ENCODE results near the gene CTTN. TPM values are rescaled to one million over a fixed set of nuclear protein-coding genes. Genes with fewer than 3 reads are reported as not detected.

CTTN gene
- total and polyA plus RNA-seq, 10 of the 15 experiments (the other 5 are each of a cell fraction or from before 2014, with no cell fraction given), result 1.1 to 37.8 (median 11.8) TPM

DNA sequence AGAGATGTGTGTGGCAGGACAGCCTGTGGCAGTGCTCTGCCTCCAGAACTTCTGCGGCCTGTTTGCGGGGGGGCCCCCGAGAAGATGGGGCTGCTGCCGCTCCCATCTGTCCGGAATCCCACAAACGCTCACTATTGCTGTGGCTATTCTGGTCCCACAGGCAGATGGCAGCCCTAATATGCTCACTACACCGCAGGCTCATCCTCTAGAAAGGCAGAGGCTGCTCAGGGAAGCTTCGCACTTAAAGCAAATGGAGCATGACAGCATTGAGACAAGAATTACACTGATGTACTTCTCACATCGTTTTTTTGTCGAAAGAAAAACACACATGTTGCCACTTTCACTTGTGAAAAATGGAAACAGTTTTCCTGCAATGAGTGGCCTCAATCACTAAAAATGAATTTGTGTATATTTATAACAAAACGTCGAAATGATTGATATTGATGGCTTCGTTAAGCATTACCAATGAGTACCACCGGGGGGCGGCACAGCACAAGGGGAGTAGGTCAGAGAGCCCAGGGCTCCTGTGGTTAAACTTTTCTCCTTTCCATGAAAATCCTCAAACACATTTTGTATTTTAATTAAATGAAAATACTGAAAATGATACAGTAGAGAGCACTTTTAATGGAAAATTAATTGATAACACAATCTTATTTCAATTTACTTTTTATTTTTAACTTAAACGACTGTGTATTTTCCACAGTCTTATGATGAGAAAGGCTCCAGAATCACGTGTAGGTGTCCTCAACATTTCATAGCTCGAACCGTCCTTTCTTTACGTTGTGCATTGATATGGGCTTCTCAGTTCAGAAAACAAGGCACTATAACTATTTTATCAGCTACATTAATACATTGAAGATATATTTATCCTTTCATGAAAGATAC lies 69.1 kb downstream of the CTTN start (continued):
- TF ChIP-seq RFX5 (IDR thresholded peaks at IDR 0.05; ENCODE audit: low read depth, low read length) (no peak), RAD51 (IDR thresholded peaks at IDR 0.05) (no peak), E2F8 (IDR thresholded peaks at IDR 0.05; ENCODE audit: low read depth, partially characterized antibody) (no peak), SMARCA5 (IDR thresholded peaks at IDR 0.05) (no peak), POLR2A (IDR thresholded peaks at IDR 0.05; ENCODE audit: low read depth, low read length) (no peak), CBX3 (IDR thresholded peaks at IDR 0.05; ENCODE audit: borderline replicate concordance, low read depth) (no peak), NFIC (IDR thresholded peaks at IDR 0.05; ENCODE audit: low read depth, low read length) (no peak), CTCF (IDR thresholded peaks at IDR 0.05 in 2 of 3, conservative IDR thresholded peaks at IDR 0.05 in 1 of 3; ENCODE audit: control insufficient read depth in 2 of 3, extremely low read depth in 1 of 3, insufficient read depth in 1 of 3, low read depth in 3 of 3, low read length in 3 of 3) (peak; percentile 83 to 88 (median 87)), SMAD5 (IDR thresholded peaks at IDR 0.05; ENCODE audit: low read depth) (no peak), ZSCAN29 (IDR thresholded peaks at IDR 0.05) (no peak), MXI1 (IDR thresholded peaks at IDR 0.05; ENCODE audit: low read depth, low read length) (0 out of 2 replicates have a peak, but pooled peaks have one; percentile 21), CHD2 (IDR thresholded peaks at IDR 0.05; ENCODE audit: borderline replicate concordance, low read depth, low read length) (no peak), CHD4 (IDR thresholded peaks at IDR 0.05) (no peak), MYC (IDR thresholded peaks at IDR 0.05; ENCODE audit: insufficient read depth, insufficient read length, insufficient replicate concordance, low read length, severe bottlenecking) (no peak), JUNB (IDR thresholded peaks at IDR 0.05) (no peak), CEBPB (IDR thresholded peaks at IDR 0.05; ENCODE audit: borderline replicate concordance in 1 of 2, low read depth in 2 of 2, low read length in 2 of 2) (no peak), YY1 (IDR thresholded peaks at IDR 0.05; ENCODE audit: low read depth, low read length) (0 out of 2 replicates have a peak, but pooled peaks have one; percentile 40)
- TF ChIP-seq, protein P1, sequence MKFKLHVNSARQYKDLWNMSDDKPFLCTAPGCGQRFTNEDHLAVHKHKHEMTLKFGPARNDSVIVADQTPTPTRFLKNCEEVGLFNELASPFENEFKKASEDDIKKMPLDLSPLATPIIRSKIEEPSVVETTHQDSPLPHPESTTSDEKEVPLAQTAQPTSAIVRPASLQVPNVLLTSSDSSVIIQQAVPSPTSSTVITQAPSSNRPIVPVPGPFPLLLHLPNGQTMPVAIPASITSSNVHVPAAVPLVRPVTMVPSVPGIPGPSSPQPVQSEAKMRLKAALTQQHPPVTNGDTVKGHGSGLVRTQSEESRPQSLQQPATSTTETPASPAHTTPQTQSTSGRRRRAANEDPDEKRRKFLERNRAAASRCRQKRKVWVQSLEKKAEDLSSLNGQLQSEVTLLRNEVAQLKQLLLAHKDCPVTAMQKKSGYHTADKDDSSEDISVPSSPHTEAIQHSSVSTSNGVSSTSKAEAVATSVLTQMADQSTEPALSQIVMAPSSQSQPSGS (IDR thresholded peaks at IDR 0.05; ENCODE audit: low read length), result no peak
- TF ChIP-seq, protein P2, sequence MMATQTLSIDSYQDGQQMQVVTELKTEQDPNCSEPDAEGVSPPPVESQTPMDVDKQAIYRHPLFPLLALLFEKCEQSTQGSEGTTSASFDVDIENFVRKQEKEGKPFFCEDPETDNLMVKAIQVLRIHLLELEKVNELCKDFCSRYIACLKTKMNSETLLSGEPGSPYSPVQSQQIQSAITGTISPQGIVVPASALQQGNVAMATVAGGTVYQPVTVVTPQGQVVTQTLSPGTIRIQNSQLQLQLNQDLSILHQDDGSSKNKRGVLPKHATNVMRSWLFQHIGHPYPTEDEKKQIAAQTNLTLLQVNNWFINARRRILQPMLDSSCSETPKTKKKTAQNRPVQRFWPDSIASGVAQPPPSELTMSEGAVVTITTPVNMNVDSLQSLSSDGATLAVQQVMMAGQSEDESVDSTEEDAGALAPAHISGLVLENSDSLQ (IDR thresholded peaks at IDR 0.05), result peak; percentile 33; the same call in 1 of the 2 replicates
